ENCODE data around the gene DPM1.
A peak's percentile ranks its signal among the peaks of the same experiment; 100 is the strongest.

DPM1 gene

GRCh38 chr20:50967586-50967985 lies 9.3 kb upstream of the DPM1 start:
- DNase-seq (ENCODE audit: extremely low read depth, insufficient read length), result no peak
- Histone ChIP-seq H3K27me3 (replicated peaks; ENCODE audit: control insufficient read depth, insufficient read depth, low read length) (no peaks in the 10 kb centered on the region; the same call in 1 of the 2 replicates), H3K36me3 (ENCODE audit: control insufficient read depth, insufficient read depth, low read length) (no peaks in the 10 kb centered on the region), H3K4me3 (replicated peaks; ENCODE audit: low read depth, low read length) (no peak overlapping the region)
- TF ChIP-seq CTCF (IDR thresholded peaks at IDR 0.05; ENCODE audit: insufficient read depth, low read length, poor library complexity, severe bottlenecking), result no peak

DNA sequence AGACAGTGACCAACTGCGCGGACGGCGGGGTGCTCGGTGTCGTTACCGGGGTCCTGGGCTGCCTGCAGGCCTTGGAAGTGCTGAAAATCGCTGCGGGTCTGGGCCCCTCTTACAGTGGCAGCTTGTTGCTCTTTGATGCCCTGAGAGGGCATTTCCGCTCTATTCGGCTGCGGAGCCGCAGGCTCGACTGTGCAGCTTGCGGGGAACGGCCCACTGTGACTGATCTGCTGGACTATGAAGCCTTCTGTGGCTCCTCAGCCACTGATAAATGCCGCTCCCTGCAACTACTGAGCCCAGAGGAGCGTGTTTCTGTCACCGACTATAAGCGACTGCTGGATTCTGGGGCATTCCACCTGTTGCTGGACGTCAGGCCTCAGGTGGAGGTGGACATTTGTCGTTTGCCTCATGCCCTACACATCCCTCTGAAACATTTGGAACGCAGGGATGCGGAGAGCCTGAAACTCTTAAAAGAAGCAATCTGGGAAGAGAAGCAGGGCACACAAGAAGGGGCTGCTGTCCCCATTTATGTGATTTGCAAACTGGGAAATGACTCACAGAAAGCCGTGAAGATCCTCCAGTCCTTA lies 1.3 kb upstream of the DPM1 start:
- no peak for DNase-seq (ENCODE audit: extremely low read depth, insufficient read length)
- H3K4me3 ChIP-seq (replicated peaks; ENCODE audit: low read depth, low read length), result peak overlapping the region; percentile 86
- no peak for TF ChIP-seq CTCF (IDR thresholded peaks at IDR 0.05; ENCODE audit: insufficient read depth, low read length, poor library complexity, severe bottlenecking)
- no peaks in the 10 kb centered on the region; the same call in 1 of the 2 replicates for H3K36me3 ChIP-seq (ENCODE audit: control insufficient read depth, insufficient read depth, low read length)
- no peaks in the 10 kb centered on the region for H3K27me3 ChIP-seq (replicated peaks; ENCODE audit: control insufficient read depth, insufficient read depth, low read length)

- H3K27me3 ChIP-seq (replicated peaks; ENCODE audit: control insufficient read depth, insufficient read depth, low read length), result no peaks in the 10 kb centered on the region
- H3K36me3 ChIP-seq (ENCODE audit: control insufficient read depth, insufficient read depth, low read length), result no peaks in the 10 kb centered on the region; the same call in none of the 2 replicates
- DNase-seq (ENCODE audit: extremely low read depth, insufficient read length), result peak; percentile 88
- peak within 1 kb of the TSS; percentile 86 for H3K4me3 ChIP-seq (replicated peaks; ENCODE audit: low read depth, low read length)
- TF ChIP-seq CTCF (IDR thresholded peaks at IDR 0.05; ENCODE audit: insufficient read depth, low read length, poor library complexity, severe bottlenecking), result no peak
Observed at GRCh38 chr20:50958615-50959542, 547 bp upstream of the DPM1 start, which contains the start of gene MOCS3. Gene MOCS3, plus strand, starts transcription at chr20:50958818. Its CDS starts 25 bp downstream, at chr20:50958843.

- Histone ChIP-seq H3K27me3 (replicated peaks; ENCODE audit: control insufficient read depth, insufficient read depth, low read length) (no peaks in the 10 kb centered on the region), H3K36me3 (ENCODE audit: control insufficient read depth, insufficient read depth, low read length) (no peaks in the 10 kb centered on the region; the same call in none of the 2 replicates), H3K4me3 (replicated peaks; ENCODE audit: low read depth, low read length) (peak overlapping the region; percentile 86)
- DNase-seq (ENCODE audit: extremely low read depth, insufficient read length), result no peak
- no peak for TF ChIP-seq CTCF (IDR thresholded peaks at IDR 0.05; ENCODE audit: insufficient read depth, low read length, poor library complexity, severe bottlenecking)
Observed at GRCh38 chr20:50957276-50957675, 1.1 kb downstream of the DPM1 start.

DNA sequence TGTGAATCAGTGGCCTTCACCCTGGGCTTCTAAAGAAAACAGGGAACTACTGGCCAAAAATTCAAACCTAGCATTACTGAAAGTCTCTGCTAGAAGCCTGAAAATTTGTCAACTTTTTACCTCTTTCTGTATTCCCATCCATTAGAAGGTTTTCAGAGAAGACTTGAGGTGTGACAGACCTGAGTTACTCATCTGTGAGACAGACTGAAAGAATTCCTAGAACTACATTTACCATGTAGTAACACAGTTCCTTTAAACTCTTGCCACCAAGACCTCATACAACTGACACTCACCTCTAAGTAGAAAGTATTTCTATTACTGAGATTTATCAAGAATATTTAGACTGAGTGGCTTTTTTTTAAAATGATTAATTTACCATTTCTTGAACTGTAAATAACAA lies 4.5 kb downstream of the DPM1 start:
- peaks cover 5% of the 10 kb centered on the region for H3K36me3 ChIP-seq (ENCODE audit: control insufficient read depth, insufficient read depth, low read length)
- no peak overlapping the region for H3K4me3 ChIP-seq (replicated peaks; ENCODE audit: low read depth, low read length)
- TF ChIP-seq CTCF (IDR thresholded peaks at IDR 0.05; ENCODE audit: insufficient read depth, low read length, poor library complexity, severe bottlenecking), result no peak
- no peaks in the 10 kb centered on the region for H3K27me3 ChIP-seq (replicated peaks; ENCODE audit: control insufficient read depth, insufficient read depth, low read length)
- DNase-seq (ENCODE audit: extremely low read depth, insufficient read length), result no peak
